Measurements from ENCODE around the gene CTU1. TPM values are rescaled to one million over a fixed set of nuclear protein-coding genes. Genes with fewer than 3 reads are reported as not detected.

Gene CTU1
- total RNA-seq, 1 experiment from 2014 or later, result 9.3 TPM

DNA sequence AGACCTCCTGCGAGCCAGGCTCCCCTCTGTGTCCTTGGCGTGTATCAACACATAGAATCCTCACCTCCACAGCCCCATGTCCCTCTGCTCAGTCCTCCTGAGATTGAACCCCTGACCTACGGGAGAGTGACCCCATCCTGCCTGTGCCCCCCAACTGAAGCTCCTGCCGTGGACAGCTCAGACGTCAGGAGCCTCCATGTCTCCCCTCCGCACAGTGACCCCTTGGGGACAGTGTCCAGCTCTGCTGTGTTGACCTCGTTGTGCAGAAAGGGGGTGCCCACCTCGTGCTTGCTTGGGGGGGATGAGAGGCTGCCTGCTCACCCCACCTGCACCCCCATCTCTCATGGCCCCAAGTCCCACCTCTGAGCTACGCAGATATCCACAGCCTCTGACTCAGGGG lies 16.0 kb upstream of the CTU1 start:
- no peaks in the 10 kb centered on the region for H3K9me3 ChIP-seq (ENCODE audit: control insufficient read depth, insufficient read depth, low read depth, low read length)
- H3K27me3 ChIP-seq (ENCODE audit: control insufficient read depth, insufficient read depth, low read length), result no peaks in the 10 kb centered on the region
- H3K36me3 ChIP-seq (ENCODE audit: control insufficient read depth, insufficient read depth, low read length), result no peaks in the 10 kb centered on the region
- no peak overlapping the region for H3K4me3 ChIP-seq (ENCODE audit: low read depth in 2 of 2, low read length in 2 of 2)
- no peak for ATAC-seq
- intact Hi-C loops (cut with micrococcal nuclease; ENCODE audit: unreplicated experiment), result no loop called here
- in situ Hi-C loops (cut with HindIII; ENCODE audit: low pct_unique_long_range_greater_than_20kb, low sequenced_read_pairs), result no loop called here
- TF ChIP-seq POLR2AphosphoS5 (IDR thresholded peaks at IDR 0.05; ENCODE audit: low read depth, low read length), result no peak
- no peak for DNase-seq (ENCODE audit: low read depth, low spot score)
- H3K4me1 ChIP-seq (ENCODE audit: control insufficient read depth, insufficient read depth, low read length), result no peaks in the 10 kb centered on the region
- POLR2A ChIA-PET, result no interaction called here
- no peak overlapping the region for H3K27ac ChIP-seq (ENCODE audit: low read length)
- CTCF ChIA-PET, result no interaction called here
- BruUV-seq (replicated peaks), result no TSS peak

- no peak overlapping the region for H3K27ac ChIP-seq (ENCODE audit: low read length)
- ChIA-PET POLR2A (no interaction called here), CTCF (no interaction called here)
- DNase-seq (ENCODE audit: low read depth, low spot score), result no peak
- no peaks in the 10 kb centered on the region for H3K27me3 ChIP-seq (ENCODE audit: control insufficient read depth, insufficient read depth, low read length)
- BruUV-seq (replicated peaks), result no TSS peak
- H3K9me3 ChIP-seq (ENCODE audit: control insufficient read depth, insufficient read depth, low read depth, low read length), result no peaks in the 10 kb centered on the region
- H3K4me3 ChIP-seq (ENCODE audit: low read depth in 2 of 2, low read length in 2 of 2), result no peak overlapping the region
- no peaks in the 10 kb centered on the region for H3K4me1 ChIP-seq (ENCODE audit: control insufficient read depth, insufficient read depth, low read length)
- no peaks in the 10 kb centered on the region for H3K36me3 ChIP-seq (ENCODE audit: control insufficient read depth, insufficient read depth, low read length)
- ATAC-seq, result no peak
- in situ Hi-C loops (cut with HindIII; ENCODE audit: low pct_unique_long_range_greater_than_20kb, low sequenced_read_pairs), result no loop called here
- TF ChIP-seq POLR2AphosphoS5 (IDR thresholded peaks at IDR 0.05; ENCODE audit: low read depth, low read length), result no peak
- no peak for TF ChIP-seq SIN3A (IDR thresholded peaks at IDR 0.05; ENCODE audit: borderline replicate concordance, insufficient read depth, low read depth, low read length)
- TF ChIP-seq CTCF (IDR thresholded peaks at IDR 0.05), result no peak
- TF ChIP-seq, protein P1, sequence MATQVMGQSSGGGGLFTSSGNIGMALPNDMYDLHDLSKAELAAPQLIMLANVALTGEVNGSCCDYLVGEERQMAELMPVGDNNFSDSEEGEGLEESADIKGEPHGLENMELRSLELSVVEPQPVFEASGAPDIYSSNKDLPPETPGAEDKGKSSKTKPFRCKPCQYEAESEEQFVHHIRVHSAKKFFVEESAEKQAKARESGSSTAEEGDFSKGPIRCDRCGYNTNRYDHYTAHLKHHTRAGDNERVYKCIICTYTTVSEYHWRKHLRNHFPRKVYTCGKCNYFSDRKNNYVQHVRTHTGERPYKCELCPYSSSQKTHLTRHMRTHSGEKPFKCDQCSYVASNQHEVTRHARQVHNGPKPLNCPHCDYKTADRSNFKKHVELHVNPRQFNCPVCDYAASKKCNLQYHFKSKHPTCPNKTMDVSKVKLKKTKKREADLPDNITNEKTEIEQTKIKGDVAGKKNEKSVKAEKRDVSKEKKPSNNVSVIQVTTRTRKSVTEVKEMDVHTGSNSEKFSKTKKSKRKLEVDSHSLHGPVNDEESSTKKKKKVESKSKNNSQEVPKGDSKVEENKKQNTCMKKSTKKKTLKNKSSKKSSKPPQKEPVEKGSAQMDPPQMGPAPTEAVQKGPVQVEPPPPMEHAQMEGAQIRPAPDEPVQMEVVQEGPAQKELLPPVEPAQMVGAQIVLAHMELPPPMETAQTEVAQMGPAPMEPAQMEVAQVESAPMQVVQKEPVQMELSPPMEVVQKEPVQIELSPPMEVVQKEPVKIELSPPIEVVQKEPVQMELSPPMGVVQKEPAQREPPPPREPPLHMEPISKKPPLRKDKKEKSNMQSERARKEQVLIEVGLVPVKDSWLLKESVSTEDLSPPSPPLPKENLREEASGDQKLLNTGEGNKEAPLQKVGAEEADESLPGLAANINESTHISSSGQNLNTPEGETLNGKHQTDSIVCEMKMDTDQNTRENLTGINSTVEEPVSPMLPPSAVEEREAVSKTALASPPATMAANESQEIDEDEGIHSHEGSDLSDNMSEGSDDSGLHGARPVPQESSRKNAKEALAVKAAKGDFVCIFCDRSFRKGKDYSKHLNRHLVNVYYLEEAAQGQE (IDR thresholded peaks at IDR 0.05; ENCODE audit: insufficient read depth in 1 of 2, low read depth in 2 of 2, low read length in 1 of 2), result no peak
- no peak for TF ChIP-seq TCF7L2 (IDR thresholded peaks at IDR 0.05; ENCODE audit: low read depth, low read length)
- intact Hi-C loops (cut with micrococcal nuclease; ENCODE audit: unreplicated experiment), result no loop called here
These were observed 15.6 kb upstream of the CTU1 start for GRCh38 chr19:51123802-51124201.

GRCh38 chr19:51123381-51123800 lies 15.2 kb upstream of the CTU1 start:
- DNase-seq (ENCODE audit: low read depth, low spot score), result no peak
- H3K4me1 ChIP-seq (ENCODE audit: control insufficient read depth, insufficient read depth, low read length), result no peaks in the 10 kb centered on the region
- CTCF ChIA-PET, result no interaction called here
- H3K9me3 ChIP-seq (ENCODE audit: control insufficient read depth, insufficient read depth, low read depth, low read length), result no peaks in the 10 kb centered on the region
- intact Hi-C loops (cut with micrococcal nuclease; ENCODE audit: unreplicated experiment) (no loop called here), in situ Hi-C loops (cut with HindIII; ENCODE audit: low pct_unique_long_range_greater_than_20kb, low sequenced_read_pairs) (no loop called here)
- TF ChIP-seq SIN3A (IDR thresholded peaks at IDR 0.05; ENCODE audit: borderline replicate concordance, insufficient read depth, low read depth, low read length) (no peak), POLR2AphosphoS5 (IDR thresholded peaks at IDR 0.05; ENCODE audit: low read depth, low read length) (no peak), TCF7L2 (IDR thresholded peaks at IDR 0.05; ENCODE audit: low read depth, low read length) (no peak), CTCF (IDR thresholded peaks at IDR 0.05) (no peak)
- TF ChIP-seq, protein P1 (IDR thresholded peaks at IDR 0.05; ENCODE audit: insufficient read depth in 1 of 2, low read depth in 2 of 2, low read length in 1 of 2), result no peak
- no peak overlapping the region for H3K27ac ChIP-seq (ENCODE audit: low read length)
- no peaks in the 10 kb centered on the region for H3K27me3 ChIP-seq (ENCODE audit: control insufficient read depth, insufficient read depth, low read length)
- H3K36me3 ChIP-seq (ENCODE audit: control insufficient read depth, insufficient read depth, low read length), result no peaks in the 10 kb centered on the region
- H3K4me3 ChIP-seq (ENCODE audit: low read depth in 2 of 2, low read length in 2 of 2), result no peak overlapping the region
- BruUV-seq (replicated peaks), result no TSS peak
- ATAC-seq, result no peak
- POLR2A ChIA-PET, result no interaction called here

Measured in Panc1 (cell line).